AG10803 (cell line): ENCODE data around the gene ZNF532.

Experiments
- DNase-seq: peaks from one replicate; pipeline ENCODE4 v3.0.0; 2010; ENCODE audit warnings: low read depth
- H3K4me3 ChIP-seq: 2 replicates; pipeline ENCODE4 v1.5.1; 2011; ENCODE audit warnings: mild to moderate bottlenecking, low read length, control low read depth
- TF ChIP-seq, protein P1 (sequence below): conservative IDR thresholded peaks from 2 replicates; pipeline ENCODE4 v1.5.1; 2011; ENCODE audit warnings: mild to moderate bottlenecking, low read length, control low read depth, inconsistent platforms

ZNF532 gene

GRCh38 chr18:58977223-58977622, 112.5 kb downstream of the ZNF532 start:
- H3K4me3 ChIP-seq: no peak overlapping the region
- TF ChIP-seq, protein P1, sequence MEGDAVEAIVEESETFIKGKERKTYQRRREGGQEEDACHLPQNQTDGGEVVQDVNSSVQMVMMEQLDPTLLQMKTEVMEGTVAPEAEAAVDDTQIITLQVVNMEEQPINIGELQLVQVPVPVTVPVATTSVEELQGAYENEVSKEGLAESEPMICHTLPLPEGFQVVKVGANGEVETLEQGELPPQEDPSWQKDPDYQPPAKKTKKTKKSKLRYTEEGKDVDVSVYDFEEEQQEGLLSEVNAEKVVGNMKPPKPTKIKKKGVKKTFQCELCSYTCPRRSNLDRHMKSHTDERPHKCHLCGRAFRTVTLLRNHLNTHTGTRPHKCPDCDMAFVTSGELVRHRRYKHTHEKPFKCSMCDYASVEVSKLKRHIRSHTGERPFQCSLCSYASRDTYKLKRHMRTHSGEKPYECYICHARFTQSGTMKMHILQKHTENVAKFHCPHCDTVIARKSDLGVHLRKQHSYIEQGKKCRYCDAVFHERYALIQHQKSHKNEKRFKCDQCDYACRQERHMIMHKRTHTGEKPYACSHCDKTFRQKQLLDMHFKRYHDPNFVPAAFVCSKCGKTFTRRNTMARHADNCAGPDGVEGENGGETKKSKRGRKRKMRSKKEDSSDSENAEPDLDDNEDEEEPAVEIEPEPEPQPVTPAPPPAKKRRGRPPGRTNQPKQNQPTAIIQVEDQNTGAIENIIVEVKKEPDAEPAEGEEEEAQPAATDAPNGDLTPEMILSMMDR: no peak
- DNase-seq: no peak

GRCh38 chr18:58977801-58978200, 113.1 kb downstream of the ZNF532 start:
- TF ChIP-seq, protein P1: no peak
- no peak for DNase-seq
- no peak overlapping the region for H3K4me3 ChIP-seq

DNA sequence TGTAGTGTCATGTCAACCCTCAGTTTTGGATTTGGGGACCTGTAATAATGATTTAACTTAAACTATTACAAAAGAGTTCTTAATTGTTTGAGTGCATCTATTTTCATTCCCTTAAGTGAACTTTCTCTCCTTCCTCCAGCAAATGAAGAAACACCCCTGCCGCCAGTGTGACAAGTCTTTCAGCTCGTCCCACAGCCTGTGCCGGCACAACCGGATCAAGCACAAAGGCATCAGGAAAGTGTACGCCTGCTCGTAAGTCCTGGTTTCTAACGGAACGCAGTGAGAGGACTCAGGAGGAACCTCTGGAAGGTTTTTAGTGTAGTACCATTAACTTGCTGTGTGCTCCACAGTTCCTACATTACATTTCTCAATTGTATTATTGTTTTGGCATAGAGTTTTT, 114.2 kb downstream of the ZNF532 start:
- no peak overlapping the region for H3K4me3 ChIP-seq
- TF ChIP-seq, protein P1: no peak
- no peak for DNase-seq

DNA sequence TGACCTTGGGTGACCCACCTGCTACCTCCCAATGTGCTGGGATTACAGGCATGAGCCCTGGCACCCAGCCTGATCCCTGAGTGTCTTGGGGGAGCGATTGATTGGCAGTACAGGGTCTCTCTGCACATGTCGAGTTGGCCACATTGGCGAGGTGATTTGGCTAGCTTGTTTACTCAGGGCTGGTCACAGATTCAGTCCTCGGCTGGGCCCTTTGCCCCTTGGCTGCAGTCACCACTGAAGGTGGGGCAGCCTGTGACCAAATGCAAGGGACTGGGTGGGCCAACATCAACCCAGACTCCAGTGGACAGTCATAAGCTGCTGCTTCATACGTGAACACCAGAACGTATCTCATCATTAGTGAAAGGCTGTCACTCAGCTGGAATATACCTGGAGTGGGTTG, 114.9 kb downstream of the ZNF532 start:
- TF ChIP-seq, protein P1: no peak
- no peak for DNase-seq
- H3K4me3 ChIP-seq: no peak overlapping the region

GRCh38 chr18:58980991-58981390, 116.3 kb downstream of the ZNF532 start:
- TF ChIP-seq, protein P1: no peak
- peak; percentile 29 for DNase-seq
- H3K4me3 ChIP-seq: no peak overlapping the region

DNA sequence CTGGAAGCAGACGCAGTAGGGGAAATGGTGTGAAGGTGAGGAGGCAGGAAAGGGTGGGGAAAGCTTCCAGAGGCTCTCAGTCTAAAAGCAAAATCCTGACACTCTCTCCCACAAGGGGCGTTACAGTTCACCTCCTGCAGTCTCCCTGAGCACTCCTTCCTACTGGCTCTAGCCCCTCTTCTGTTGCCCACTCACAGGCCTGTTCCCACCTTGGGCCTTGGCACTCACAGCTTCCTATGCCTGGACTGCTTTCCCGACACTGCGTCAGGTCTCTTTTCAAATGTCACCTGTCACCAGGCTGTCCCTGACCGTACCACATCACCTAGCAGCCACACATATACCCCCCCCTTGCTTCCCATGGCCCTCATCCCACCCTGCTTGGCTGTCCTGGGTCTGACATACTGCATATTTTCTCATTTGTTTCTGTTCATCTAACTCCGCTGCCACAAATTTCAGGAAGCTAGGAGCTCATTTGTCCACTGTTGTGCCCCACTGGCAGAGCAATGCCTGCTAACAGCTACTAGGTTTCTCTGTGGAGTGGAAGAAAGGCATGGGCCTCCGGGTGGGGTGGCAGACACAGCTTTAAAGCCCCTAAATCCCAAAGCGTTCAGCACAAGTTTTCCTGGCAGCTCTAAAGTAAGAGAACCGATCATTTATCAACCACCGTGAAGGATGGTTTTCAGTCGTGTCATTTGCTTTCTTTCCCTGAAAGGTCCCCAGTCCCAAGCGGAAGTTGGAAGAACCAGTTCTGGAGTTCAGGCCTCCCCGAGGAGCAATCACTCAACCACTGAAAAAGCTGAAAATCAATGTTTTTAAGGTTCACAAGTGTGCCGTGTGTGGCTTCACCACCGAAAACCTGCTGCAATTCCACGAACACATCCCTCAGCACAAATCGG, 118.8 kb downstream of the ZNF532 start:
- H3K4me3 ChIP-seq: no peak overlapping the region
- TF ChIP-seq, protein P1: no peak
- DNase-seq: no peak

- no peak overlapping the region for H3K4me3 ChIP-seq
- TF ChIP-seq, protein P1: no peak
- peak; percentile 43 for DNase-seq
Measured at GRCh38 chr18:58988600-58988999, 123.9 kb downstream of the ZNF532 start.
